Measurements from ENCODE around the gene ME3.
"Not testable (repeated sequence)": the region's sequence is repeated elsewhere in the genome, so short reads cannot be mapped to it uniquely, and the experiment has no call there.

The ME3 gene

DNA sequence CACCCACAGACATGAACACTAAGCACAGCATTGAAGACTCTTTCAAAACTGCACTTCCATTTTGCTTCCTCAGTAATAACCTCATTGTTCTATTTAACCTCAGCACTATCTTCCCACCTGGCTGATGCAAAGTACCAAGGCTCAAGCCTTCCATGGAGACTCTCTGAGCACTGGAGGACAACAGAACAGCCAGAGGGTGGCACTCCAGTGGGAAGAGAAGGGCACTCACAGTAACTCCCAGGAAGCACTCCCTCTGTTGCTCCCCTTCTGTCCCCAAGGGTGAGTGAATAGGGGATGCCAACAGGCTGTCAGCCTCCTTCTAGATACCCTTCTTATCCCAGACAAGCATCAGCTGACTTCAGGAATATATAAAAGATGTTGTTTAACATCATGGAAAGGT is 3.5 kb downstream of the ME3 start:
- ATAC-seq (replicated peaks) (no peak), DNase-seq (no peak)
- H3K27me3 Mint-ChIP-seq = peaks cover 7 to 51% of the 10 kb centered on the region in 2 donors
- peaks cover 3 to 9% of the 10 kb centered on the region in 2 donors for H3K4me1 Mint-ChIP-seq (ENCODE audit: low read depth in 2 of 2)
- no peak overlapping the region for H3K27ac Mint-ChIP-seq
- no peaks in the 10 kb centered on the region for H3K9me3 Mint-ChIP-seq
- H3K4me3 Mint-ChIP-seq = no peak overlapping the region
- no peaks in the 10 kb centered on the region for H3K36me3 Mint-ChIP-seq (ENCODE audit: insufficient read depth)

DNA sequence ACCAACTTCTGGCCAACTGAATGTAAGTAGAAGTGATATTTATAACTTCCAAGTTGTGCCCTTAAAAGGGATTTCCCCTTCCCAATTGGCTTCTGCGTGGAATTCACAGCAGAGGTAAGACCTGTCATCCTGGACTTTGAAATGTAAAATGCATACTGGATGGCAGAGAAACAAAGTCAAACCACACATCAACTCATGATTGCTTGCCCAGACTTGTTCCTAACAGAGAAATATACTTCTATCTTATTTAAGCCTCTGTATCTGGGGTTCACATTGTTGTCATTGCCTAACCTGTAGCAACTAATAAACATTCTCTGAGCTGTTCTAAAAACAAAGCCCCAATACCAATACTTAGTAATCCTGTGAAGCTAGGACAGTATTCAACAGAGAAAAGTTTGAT is 6.2 kb downstream of the ME3 start:
- Mint-ChIP-seq H3K36me3 (ENCODE audit: insufficient read depth) (no peaks in the 10 kb centered on the region), H3K4me1 (ENCODE audit: low read depth in 2 of 2) (peaks cover 0 to 2% of the 10 kb centered on the region in 2 donors), H3K27ac (no peak overlapping the region), H3K9me3 (no peaks in the 10 kb centered on the region), H3K27me3 (peaks cover 7 to 33% of the 10 kb centered on the region in 2 donors), H3K4me3 (no peak overlapping the region)
- ATAC-seq (replicated peaks) = no peak
- DNase-seq = no peak

DNA sequence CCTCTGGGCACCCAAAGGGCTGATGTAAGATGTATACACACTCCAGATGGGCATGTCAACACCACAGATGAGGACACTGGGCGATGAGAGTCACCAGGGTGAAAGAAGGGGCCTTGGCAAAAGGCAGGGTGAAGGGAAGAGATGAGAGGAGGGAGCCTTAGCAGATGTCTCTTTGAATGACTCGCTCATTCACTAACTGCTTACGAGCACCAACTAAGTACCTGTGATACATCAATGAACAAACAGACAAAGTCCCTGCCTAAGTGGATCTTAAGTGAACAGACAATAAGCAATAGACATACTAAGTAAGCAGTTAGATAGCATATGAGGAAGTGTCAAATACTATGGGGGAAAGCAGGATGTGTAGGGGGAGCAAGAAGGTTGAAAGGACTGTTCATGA is 7.5 kb downstream of the ME3 start:
- Mint-ChIP-seq H3K27ac (no peak overlapping the region), H3K4me3 (no peak overlapping the region), H3K27me3 (peaks cover 7 to 27% of the 10 kb centered on the region in 2 donors), H3K4me1 (ENCODE audit: low read depth in 2 of 2) (no peaks in the 10 kb centered on the region), H3K36me3 (ENCODE audit: insufficient read depth) (no peaks in the 10 kb centered on the region), H3K9me3 (no peaks in the 10 kb centered on the region)
- no peak for DNase-seq
- no peak for ATAC-seq (replicated peaks)

DNA sequence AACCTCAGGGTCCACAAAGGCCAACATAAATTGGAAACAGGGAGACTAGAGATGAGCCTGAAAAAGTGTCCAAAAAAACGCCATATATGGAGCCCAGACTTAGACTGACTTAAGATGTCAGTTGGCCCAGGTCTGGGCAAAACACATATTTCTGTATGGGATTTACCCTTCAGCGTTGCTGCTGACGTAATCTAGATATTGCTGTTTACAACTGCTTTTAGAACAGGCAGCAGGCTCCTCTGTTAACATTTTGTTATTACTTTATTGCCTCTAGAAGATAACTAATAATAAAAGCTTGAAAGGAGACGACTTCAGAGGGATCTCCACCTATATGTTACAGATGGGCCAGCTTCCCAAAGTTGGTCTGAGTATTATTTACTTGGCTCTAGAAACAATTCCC is 8.7 kb downstream of the ME3 start:
- no peaks in the 10 kb centered on the region for H3K4me1 Mint-ChIP-seq (ENCODE audit: low read depth in 2 of 2)
- no peaks in the 10 kb centered on the region for H3K36me3 Mint-ChIP-seq (ENCODE audit: insufficient read depth)
- no peak for DNase-seq
- H3K27ac Mint-ChIP-seq = no peak overlapping the region
- H3K27me3 Mint-ChIP-seq = peaks cover 7 to 15% of the 10 kb centered on the region in 2 donors
- H3K4me3 Mint-ChIP-seq = no peak overlapping the region
- no peak for ATAC-seq (replicated peaks)
- H3K9me3 Mint-ChIP-seq = no peaks in the 10 kb centered on the region

DNA sequence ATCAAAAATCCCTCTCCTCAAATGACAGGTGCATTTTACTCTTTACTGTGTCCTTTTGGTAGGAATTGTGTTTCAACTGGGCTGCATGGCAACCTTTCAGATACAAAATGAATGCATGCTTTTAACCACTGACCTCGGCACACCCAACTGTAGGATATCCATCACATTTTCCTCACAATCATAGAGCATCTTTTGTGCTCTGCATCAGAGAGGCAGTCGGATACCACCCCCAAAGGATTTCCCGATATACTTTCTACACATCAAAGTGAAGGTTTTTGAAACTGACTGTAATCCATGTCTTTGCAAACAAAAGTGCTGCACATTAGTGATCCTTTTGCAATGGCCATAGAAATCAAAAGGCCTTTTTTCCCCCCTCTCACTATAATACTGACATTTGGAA is 9.1 kb downstream of the ME3 start:
- Mint-ChIP-seq H3K4me1 (ENCODE audit: low read depth in 2 of 2) (no peaks in the 10 kb centered on the region), H3K4me3 (no peak overlapping the region), H3K36me3 (ENCODE audit: insufficient read depth) (no peaks in the 10 kb centered on the region), H3K27ac (no peak overlapping the region), H3K9me3 (no peaks in the 10 kb centered on the region), H3K27me3 (peaks cover 7 to 15% of the 10 kb centered on the region in 2 donors)
- DNase-seq (no peak), ATAC-seq (replicated peaks) (no peak)

DNA sequence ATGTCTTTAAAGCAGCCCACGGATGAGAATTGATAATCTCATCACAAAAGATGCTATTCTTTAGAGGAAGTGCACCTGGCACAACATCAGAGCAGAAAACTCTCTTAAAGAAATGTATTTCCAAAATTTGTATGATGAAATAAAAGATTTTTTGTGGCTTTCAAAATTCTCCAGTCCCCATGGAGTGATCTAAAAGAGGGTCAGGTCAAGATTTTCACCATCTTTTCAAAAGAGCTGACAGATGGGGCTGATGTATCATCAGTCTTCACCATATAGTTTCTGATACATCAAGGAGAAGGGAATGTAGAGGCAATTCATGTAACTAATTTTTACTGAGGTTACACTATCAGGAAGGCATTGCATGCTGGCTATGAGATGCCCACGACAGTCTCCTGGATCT is 11.7 kb downstream of the ME3 start:
- ATAC-seq (replicated peaks) = no peak
- Mint-ChIP-seq H3K4me1 (ENCODE audit: low read depth in 2 of 2) (no peaks in the 10 kb centered on the region), H3K9me3 (no peaks in the 10 kb centered on the region), H3K36me3 (ENCODE audit: insufficient read depth) (no peaks in the 10 kb centered on the region), H3K4me3 (no peak overlapping the region), H3K27me3 (no peaks in the 10 kb centered on the region), H3K27ac (no peak overlapping the region)
- no peak for DNase-seq

DNA sequence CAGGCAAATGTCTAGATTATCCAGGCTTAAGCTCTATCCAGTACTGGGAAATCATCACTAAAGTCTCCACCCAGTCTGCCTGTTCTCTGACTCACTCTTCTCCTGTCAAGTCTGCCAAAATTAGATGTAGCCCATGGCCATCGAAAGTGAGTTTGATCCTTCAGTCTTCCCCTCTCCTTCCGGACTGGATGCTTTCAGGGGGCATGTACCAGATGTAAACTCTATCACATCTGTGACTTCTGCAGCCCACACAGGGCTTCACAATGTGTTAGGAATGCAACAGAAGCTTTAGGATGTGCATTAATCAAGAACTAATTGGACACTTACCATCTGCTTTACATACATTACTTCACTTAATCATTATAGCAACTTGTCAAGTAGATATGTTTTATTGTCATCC is 12.3 kb downstream of the ME3 start:
- Mint-ChIP-seq H3K27ac (no peak overlapping the region), H3K4me1 (ENCODE audit: low read depth in 2 of 2) (no peaks in the 10 kb centered on the region), H3K4me3 (no peak overlapping the region), H3K36me3 (ENCODE audit: insufficient read depth) (no peaks in the 10 kb centered on the region), H3K27me3 (no peaks in the 10 kb centered on the region), H3K9me3 (no peaks in the 10 kb centered on the region)
- DNase-seq (no peak), ATAC-seq (replicated peaks) (no peak)

DNA sequence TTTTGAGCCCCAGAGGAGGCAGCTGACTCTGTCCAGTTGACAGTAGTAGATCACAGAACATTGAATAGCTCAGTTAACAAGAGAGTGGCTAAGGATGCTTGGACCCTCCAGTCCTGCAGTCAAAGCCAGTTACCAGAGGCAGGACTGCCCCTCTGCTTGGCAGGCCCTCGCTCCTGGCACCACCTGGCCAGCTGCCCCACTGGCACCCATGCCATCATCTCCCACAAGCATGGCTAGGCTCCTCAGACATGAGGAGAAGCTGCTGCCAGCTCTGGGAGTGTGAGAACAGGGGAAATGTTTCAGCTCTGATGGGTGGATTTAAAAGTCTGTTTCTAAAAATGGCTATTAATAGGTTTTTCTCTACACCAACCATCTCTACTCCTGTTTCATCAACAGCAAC is 13.9 kb downstream of the ME3 start:
- Mint-ChIP-seq H3K4me3 (no peak overlapping the region), H3K27ac (no peak overlapping the region), H3K9me3 (no peaks in the 10 kb centered on the region), H3K4me1 (ENCODE audit: low read depth in 2 of 2) (no peaks in the 10 kb centered on the region), H3K27me3 (peaks cover under 1 to 4% of the 10 kb centered on the region in 2 donors), H3K36me3 (ENCODE audit: insufficient read depth) (no peaks in the 10 kb centered on the region)
- ATAC-seq (replicated peaks) (no peak), DNase-seq (no peak)

DNA sequence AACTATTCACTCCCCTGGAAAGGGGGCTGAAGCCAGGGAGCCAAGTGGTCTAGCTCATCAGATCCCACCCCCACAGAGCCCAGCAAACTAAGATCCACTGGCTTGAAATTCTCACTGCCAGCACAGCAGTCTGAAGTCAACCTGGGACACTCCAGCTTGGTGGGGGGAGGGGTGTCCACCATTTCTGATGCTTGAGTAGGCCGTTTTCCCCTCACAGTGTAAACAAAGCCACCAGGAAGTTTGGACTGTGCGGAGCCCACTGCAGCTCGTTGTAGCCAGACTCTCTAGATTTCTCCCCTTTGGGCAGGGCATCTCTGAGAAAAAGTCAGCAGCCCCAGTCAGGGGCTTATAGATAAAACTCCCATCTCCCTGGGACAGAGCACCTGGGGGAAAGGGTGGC is 27.2 kb downstream of the ME3 start:
- H3K27me3 Mint-ChIP-seq = peaks cover 26 to 45% of the 10 kb centered on the region in 2 donors
- H3K4me1 Mint-ChIP-seq (ENCODE audit: low read depth in 2 of 2); H3K4me3 Mint-ChIP-seq; ATAC-seq (replicated peaks); DNase-seq; H3K36me3 Mint-ChIP-seq (ENCODE audit: insufficient read depth); H3K9me3 Mint-ChIP-seq; H3K27ac Mint-ChIP-seq: not testable (repeated sequence)

DNA sequence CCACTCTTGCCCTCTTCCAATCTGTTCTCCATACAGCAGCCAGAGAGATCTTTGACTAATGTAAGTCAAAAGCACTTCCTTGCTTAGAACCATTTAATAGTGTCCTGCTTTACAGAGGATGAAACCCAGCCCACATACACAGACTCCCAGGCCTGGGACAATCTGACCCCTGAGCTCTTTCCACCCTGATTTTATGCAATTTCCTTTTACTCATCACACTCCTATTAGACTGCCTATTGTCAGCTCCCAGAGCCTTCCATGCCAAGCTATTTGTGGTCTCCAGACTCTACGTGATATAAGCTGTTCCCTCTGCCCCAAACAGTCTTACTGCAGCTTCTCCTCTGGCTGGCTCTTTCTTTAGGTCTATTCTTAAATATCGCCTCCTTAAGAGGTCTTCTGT is 28.1 kb downstream of the ME3 start:
- no peak for DNase-seq
- H3K27ac Mint-ChIP-seq = no peak overlapping the region
- H3K27me3 Mint-ChIP-seq = peaks cover 26 to 44% of the 10 kb centered on the region in 2 donors
- no peak for ATAC-seq (replicated peaks)
- peaks cover 0 to 4% of the 10 kb centered on the region in 2 donors for H3K9me3 Mint-ChIP-seq
- H3K36me3 Mint-ChIP-seq (ENCODE audit: insufficient read depth) = no peaks in the 10 kb centered on the region
- no peak overlapping the region for H3K4me3 Mint-ChIP-seq
- no peaks in the 10 kb centered on the region for H3K4me1 Mint-ChIP-seq (ENCODE audit: low read depth in 2 of 2)

DNA sequence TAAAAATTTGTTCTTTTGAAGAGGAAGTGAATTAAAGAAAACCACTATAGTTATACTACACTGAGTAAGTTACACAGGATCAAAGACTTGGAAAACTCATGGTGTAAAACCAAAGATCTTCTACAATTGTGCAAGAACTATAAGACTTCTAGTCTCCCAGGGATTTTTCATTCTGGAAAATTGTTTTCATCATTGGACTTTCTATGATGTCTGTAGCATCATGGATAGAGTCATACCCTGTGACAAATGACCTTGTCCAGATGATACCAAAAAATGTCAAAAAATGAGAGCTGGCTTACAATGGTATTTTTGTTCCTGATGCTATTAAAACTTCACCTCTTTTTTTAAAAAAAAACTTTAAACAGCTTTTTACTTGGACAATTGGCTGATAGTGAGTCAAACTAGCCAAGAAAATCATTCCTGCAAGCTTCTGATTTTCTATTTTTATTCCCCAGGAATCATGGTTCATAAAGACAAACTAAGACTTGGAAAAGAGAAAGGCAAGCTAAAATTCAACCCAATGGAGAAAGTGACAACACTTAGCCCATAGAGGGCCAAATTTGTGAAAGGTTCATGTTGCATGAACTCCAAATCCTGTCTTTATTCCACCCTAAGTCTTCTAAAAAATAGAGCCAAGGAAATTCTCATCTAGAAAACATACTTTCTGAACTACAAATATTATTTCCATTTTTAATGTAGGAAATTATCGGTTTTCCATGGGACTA is 30.7 kb downstream of the ME3 start:
- H3K9me3 Mint-ChIP-seq = no peaks in the 10 kb centered on the region
- H3K4me3 Mint-ChIP-seq = no peak overlapping the region
- ATAC-seq (replicated peaks) (no peak), DNase-seq (no peak)
- H3K4me1 Mint-ChIP-seq (ENCODE audit: low read depth in 2 of 2) = peaks cover 9 to 13% of the 10 kb centered on the region in 2 donors
- H3K27ac Mint-ChIP-seq = no peak overlapping the region
- no peaks in the 10 kb centered on the region for H3K36me3 Mint-ChIP-seq (ENCODE audit: insufficient read depth)
- H3K27me3 Mint-ChIP-seq = peaks cover 12 to 25% of the 10 kb centered on the region in 2 donors

DNA sequence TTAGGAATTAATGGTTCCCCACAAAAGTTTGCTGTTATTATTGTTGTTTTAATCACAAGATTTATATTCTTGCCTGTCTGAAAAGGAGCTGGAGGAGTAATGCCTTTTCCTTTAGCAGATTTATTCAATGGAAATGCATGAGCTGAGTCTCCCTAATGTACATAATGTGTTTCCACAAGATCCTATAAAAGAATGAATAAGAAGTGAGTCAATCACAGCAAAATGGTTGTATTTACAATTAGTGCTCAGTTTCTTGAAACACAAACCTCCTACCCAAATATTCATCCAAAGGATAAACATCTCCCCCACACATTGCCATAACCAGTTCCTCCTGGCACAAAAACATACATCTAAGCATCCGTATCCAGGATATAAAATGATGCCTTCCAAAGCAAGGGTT is 33.3 kb downstream of the ME3 start:
- peaks cover 3% of the 10 kb centered on the region for H3K36me3 Mint-ChIP-seq (ENCODE audit: insufficient read depth)
- no peak for ATAC-seq (replicated peaks)
- H3K27ac Mint-ChIP-seq = no peak overlapping the region
- peaks cover 4 to 17% of the 10 kb centered on the region in 2 donors for H3K27me3 Mint-ChIP-seq
- no peak for DNase-seq
- no peak overlapping the region for H3K4me3 Mint-ChIP-seq
- H3K9me3 Mint-ChIP-seq = no peaks in the 10 kb centered on the region
- peaks cover 9 to 13% of the 10 kb centered on the region in 2 donors for H3K4me1 Mint-ChIP-seq (ENCODE audit: low read depth in 2 of 2)

DNA sequence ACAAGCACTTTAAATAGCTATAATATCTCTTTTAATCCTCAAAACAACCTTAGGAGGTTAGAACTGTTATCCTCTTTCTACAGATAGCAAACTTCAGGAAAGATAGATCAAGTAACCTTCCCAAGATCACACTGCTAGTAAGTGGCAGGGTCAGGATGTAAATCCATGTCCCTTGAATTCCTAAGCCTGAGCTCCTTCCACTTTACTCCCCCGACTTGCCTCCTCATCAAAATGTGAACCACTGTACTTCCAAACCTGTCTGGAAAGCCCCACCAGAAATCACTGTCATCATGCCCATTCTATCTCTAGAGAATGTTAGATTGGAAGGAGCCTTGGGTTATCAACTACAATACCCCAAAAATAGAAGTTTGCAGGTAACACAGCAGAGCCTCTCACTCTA is 33.7 kb downstream of the ME3 start:
- Mint-ChIP-seq H3K27me3 (peaks cover 4 to 17% of the 10 kb centered on the region in 2 donors), H3K4me3 (no peak overlapping the region), H3K36me3 (ENCODE audit: insufficient read depth) (peaks cover 3% of the 10 kb centered on the region), H3K4me1 (ENCODE audit: low read depth in 2 of 2) (peaks cover 9 to 13% of the 10 kb centered on the region in 2 donors), H3K27ac (no peak overlapping the region), H3K9me3 (no peaks in the 10 kb centered on the region)
- DNase-seq (no peak), ATAC-seq (replicated peaks) (no peak)

DNA sequence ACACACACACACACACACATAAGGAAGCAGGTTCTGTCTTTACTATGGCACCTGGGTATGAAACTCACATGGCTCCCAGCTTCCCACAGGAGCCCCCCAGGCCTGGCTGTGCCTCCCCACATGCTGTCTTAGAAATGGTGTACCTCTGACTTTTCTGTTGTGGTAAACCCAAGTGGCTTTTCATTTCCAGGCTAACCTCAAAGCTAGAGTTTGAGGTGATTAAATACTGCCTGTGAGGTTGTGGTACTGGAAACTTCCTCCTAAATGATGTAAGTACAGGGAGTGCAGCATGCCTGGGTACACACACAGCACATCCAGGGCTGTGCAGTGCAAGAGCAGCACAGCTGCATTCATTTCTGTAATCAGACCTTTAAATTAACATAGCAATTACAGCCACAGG is 34.4 kb downstream of the ME3 start:
- H3K27me3 Mint-ChIP-seq = peaks cover 0 to 24% of the 10 kb centered on the region in 2 donors
- H3K4me1 Mint-ChIP-seq (ENCODE audit: low read depth in 2 of 2) = peaks cover 12 to 13% of the 10 kb centered on the region in 2 donors
- peak in 1 of 3 experiments; percentile 4 for DNase-seq
- H3K9me3 Mint-ChIP-seq = no peaks in the 10 kb centered on the region
- no peak overlapping the region for H3K27ac Mint-ChIP-seq
- ATAC-seq (replicated peaks) = peak; percentile 76
- H3K36me3 Mint-ChIP-seq (ENCODE audit: insufficient read depth) = peaks cover 3% of the 10 kb centered on the region
- no peak overlapping the region for H3K4me3 Mint-ChIP-seq
